SU-DHL-6 (cell line): ENCODE measurements around the gene LTBP4.

Experiments used
- EZH2phosphoT487 ChIP-seq: fragments of 200-600 bp; sonication (generic), shearing (Covaris generic); conservative IDR thresholded peaks from 2 replicates; pipeline ENCODE4 v1.6.1; 2018; ENCODE audit warnings: mild to moderate bottlenecking, antibody characterized with exemption, low read length, moderate library complexity, mixed read lengths
- TF ChIP-seq, protein P1 (sequence below): fragments of 200-600 bp; sonication (generic); IDR thresholded peaks from one replicate; pipeline ENCODE4 v1.5.1; 2017; ENCODE audit warnings: antibody characterized with exemption, mild to moderate bottlenecking, low read length, moderate library complexity; ENCODE audit not compliant: insufficient read depth, poor library complexity, severe bottlenecking

- TF ChIP-seq, protein P1, sequence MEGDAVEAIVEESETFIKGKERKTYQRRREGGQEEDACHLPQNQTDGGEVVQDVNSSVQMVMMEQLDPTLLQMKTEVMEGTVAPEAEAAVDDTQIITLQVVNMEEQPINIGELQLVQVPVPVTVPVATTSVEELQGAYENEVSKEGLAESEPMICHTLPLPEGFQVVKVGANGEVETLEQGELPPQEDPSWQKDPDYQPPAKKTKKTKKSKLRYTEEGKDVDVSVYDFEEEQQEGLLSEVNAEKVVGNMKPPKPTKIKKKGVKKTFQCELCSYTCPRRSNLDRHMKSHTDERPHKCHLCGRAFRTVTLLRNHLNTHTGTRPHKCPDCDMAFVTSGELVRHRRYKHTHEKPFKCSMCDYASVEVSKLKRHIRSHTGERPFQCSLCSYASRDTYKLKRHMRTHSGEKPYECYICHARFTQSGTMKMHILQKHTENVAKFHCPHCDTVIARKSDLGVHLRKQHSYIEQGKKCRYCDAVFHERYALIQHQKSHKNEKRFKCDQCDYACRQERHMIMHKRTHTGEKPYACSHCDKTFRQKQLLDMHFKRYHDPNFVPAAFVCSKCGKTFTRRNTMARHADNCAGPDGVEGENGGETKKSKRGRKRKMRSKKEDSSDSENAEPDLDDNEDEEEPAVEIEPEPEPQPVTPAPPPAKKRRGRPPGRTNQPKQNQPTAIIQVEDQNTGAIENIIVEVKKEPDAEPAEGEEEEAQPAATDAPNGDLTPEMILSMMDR: no peak
- TF ChIP-seq EZH2phosphoT487: no peak
These were observed 21.6 kb downstream of the LTBP4 start for GRCh38 chr19:40622773-40623075.
